H9 (cell line): ENCODE results near the gene FBXL19. TPM values are rescaled to one million over a fixed set of nuclear protein-coding genes. Genes with fewer than 3 reads are reported as not detected.

Experiments used
- DNase-seq: peaks from one replicate; pipeline ENCODE4 v3.0.0-alpha.2; 2017
- H2AFZ ChIP-seq: one replicate; pipeline ENCODE4 v1.6.1; 2013; ENCODE audit warnings: mild to moderate bottlenecking, low read length, control low read depth, moderate library complexity
- H2AK5ac ChIP-seq: 2 replicates; pipeline ENCODE4 v1.6.1; 2013; ENCODE audit warnings: low read length, control low read depth, mixed read lengths; ENCODE audit not compliant: insufficient read length
- H2BK120ac ChIP-seq: one replicate; pipeline ENCODE4 v1.6.1; 2013; ENCODE audit warnings: low read depth, mild to moderate bottlenecking, low read length, control low read depth, inconsistent platforms; ENCODE audit not compliant: poor library complexity, severe bottlenecking
- H2BK12ac ChIP-seq: 2 replicates; pipeline ENCODE4 v1.6.1; 2013; ENCODE audit warnings: low read length, control low read depth, mixed read lengths, low read depth; ENCODE audit not compliant: insufficient read length
- H2BK15ac ChIP-seq: 2 replicates; pipeline ENCODE4 v1.6.1; 2013; ENCODE audit warnings: low read depth, low read length, control low read depth
- H2BK20ac ChIP-seq: one replicate; pipeline ENCODE4 v1.6.1; 2013; ENCODE audit warnings: low read depth, mild to moderate bottlenecking, low read length, control low read depth, inconsistent platforms; ENCODE audit not compliant: poor library complexity, severe bottlenecking
- H2BK5ac ChIP-seq: 2 replicates; pipeline ENCODE4 v1.6.1; 2013; ENCODE audit warnings: low read length, control low read depth, mixed read lengths; ENCODE audit not compliant: insufficient read length
- H3K14ac ChIP-seq: 2 replicates; pipeline ENCODE4 v1.6.1; 2013; ENCODE audit warnings: low read length, control low read depth; ENCODE audit not compliant: insufficient read depth
- H3K18ac ChIP-seq: 2 replicates; pipeline ENCODE4 v1.6.1; 2013; ENCODE audit warnings: low read depth, mild to moderate bottlenecking, mixed read lengths, low read length, control low read depth; ENCODE audit not compliant: insufficient read length
- H3K23ac ChIP-seq: 2 replicates; pipeline ENCODE4 v1.6.1; 2013; ENCODE audit warnings: low read length, control low read depth, mixed read lengths, low read depth; ENCODE audit not compliant: insufficient read length
- H3K23me2 ChIP-seq: 2 replicates; pipeline ENCODE4 v1.6.1; 2013; ENCODE audit warnings: low read depth, mild to moderate bottlenecking, mixed read lengths, low read length, control low read depth; ENCODE audit not compliant: insufficient read length, poor library complexity, severe bottlenecking
- H3K27ac ChIP-seq: 2 replicates; pipeline ENCODE4 v1.5.1; 2013; ENCODE audit warnings: low read length, control low read depth, mixed read lengths, low read depth; ENCODE audit not compliant: insufficient read length
- H3K27me3 ChIP-seq: 2 replicates; pipeline ENCODE4 v1.6.1; 2013; ENCODE audit warnings: low read length, control low read depth, inconsistent platforms; ENCODE audit not compliant: insufficient read depth
- H3K4ac ChIP-seq: 2 replicates; pipeline ENCODE4 v1.6.1; 2013; ENCODE audit warnings: low read depth, mild to moderate bottlenecking, control low read depth, inconsistent platforms, low read length, moderate library complexity
- H3K4me1 ChIP-seq: 2 replicates; pipeline ENCODE4 v1.6.1; 2013; ENCODE audit warnings: low read length, control low read depth, inconsistent platforms; ENCODE audit not compliant: insufficient read depth
- H3K4me2 ChIP-seq: 2 replicates; pipeline ENCODE4 v1.6.1; 2013; ENCODE audit warnings: low read length, control low read depth, mixed read lengths; ENCODE audit not compliant: insufficient read length, insufficient read depth
- H3K56ac ChIP-seq: 2 replicates; pipeline ENCODE4 v1.6.1; 2013; ENCODE audit warnings: low read depth, mild to moderate bottlenecking, mixed read lengths, low read length, control low read depth; ENCODE audit not compliant: insufficient read length
- H3K79me1 ChIP-seq: 2 replicates; pipeline ENCODE4 v1.6.1; 2013; ENCODE audit warnings: low read depth, mild to moderate bottlenecking, moderate library complexity, low read length, control low read depth, inconsistent platforms; ENCODE audit not compliant: insufficient read depth, poor library complexity, severe bottlenecking
- H3K79me2 ChIP-seq: 2 replicates; pipeline ENCODE4 v1.6.1; 2013; ENCODE audit warnings: low read length, control low read depth, inconsistent platforms; ENCODE audit not compliant: insufficient read depth
- H3K9ac ChIP-seq: 2 replicates; pipeline ENCODE4 v1.6.1; 2013; ENCODE audit warnings: low read length, control low read depth, mixed read lengths; ENCODE audit not compliant: insufficient read length; ENCODE audit errors: extremely low read depth
- H3K9me3 ChIP-seq: one replicate; pipeline ENCODE4 v1.6.1; 2013; ENCODE audit warnings: low read depth, low read length, inconsistent platforms; ENCODE audit not compliant: control insufficient read depth
- H3T11ph ChIP-seq: one replicate; pipeline ENCODE4 v1.6.1; 2013; ENCODE audit warnings: mild to moderate bottlenecking, low read length, control low read depth, inconsistent platforms
- H4K20me1 ChIP-seq: one replicate; pipeline ENCODE4 v1.6.1; 2013; ENCODE audit not compliant: control insufficient read depth, insufficient read length, insufficient read depth
- H4K5ac ChIP-seq: 2 replicates; pipeline ENCODE4 v1.6.1; 2013; ENCODE audit warnings: low read depth, mild to moderate bottlenecking, mixed read lengths, low read length, control low read depth; ENCODE audit not compliant: insufficient read length
- H4K8ac ChIP-seq: replicated peaks from 2 replicates; pipeline ENCODE4 v1.6.1; 2013; ENCODE audit warnings: low read length, control low read depth, mixed read lengths, low read depth; ENCODE audit not compliant: insufficient read length
- H4K91ac ChIP-seq: 2 replicates; pipeline ENCODE4 v1.6.1; 2013; ENCODE audit warnings: low read depth, mild to moderate bottlenecking, moderate library complexity, mixed read lengths, low read length, control low read depth; ENCODE audit not compliant: insufficient read length
- H3K27ac Mint-ChIP-seq, 3 experiments: 2 replicates in 2 of 3; 3 replicates in 1 of 3; pipeline ENCODE4 v1.8.0; 2020 to 2021; ENCODE audit warnings: mixed read lengths in 3 of 3, mild to moderate bottlenecking in 1 of 3, moderate library complexity in 1 of 3
- H3K27me3 Mint-ChIP-seq: 2 replicates; pipeline ENCODE4 v1.8.0; 2021; ENCODE audit warnings: low read depth, mild to moderate bottlenecking, moderate library complexity, mixed read lengths
- H3K36me3 Mint-ChIP-seq, 3 experiments: 2 replicates in 2 of 3; 3 replicates in 1 of 3; pipeline ENCODE4 v1.8.0; 2020 to 2021; ENCODE audit warnings: low read depth in 3 of 3, mixed read lengths in 3 of 3; ENCODE audit not compliant: insufficient read depth in 1 of 3
- H3K4me1 Mint-ChIP-seq, 2 experiments: 2 replicates each; pipeline ENCODE4 v1.8.0; 2020; ENCODE audit warnings: mixed read lengths in 2 of 2
- H3K4me3 Mint-ChIP-seq, 2 experiments: 2 replicates in 1 of 2; 3 replicates in 1 of 2; pipeline ENCODE4 v1.8.0; 2020 to 2021; ENCODE audit warnings: mild to moderate bottlenecking in 2 of 2, mixed read lengths in 2 of 2, moderate library complexity in 1 of 2
- H3K9me3 Mint-ChIP-seq, 2 experiments: 2 replicates in 1 of 2; 3 replicates in 1 of 2; pipeline ENCODE4 v1.8.0; 2020; ENCODE audit warnings: mild to moderate bottlenecking in 2 of 2, mixed read lengths in 2 of 2, moderate library complexity in 1 of 2
- WGBS: extraction: QIAGEN DNeasy Blood & Tissue Kit; methylation state at CpG from one replicate; pipeline ENCODE4 v1.1.7; 2013; ENCODE audit warnings: missing lambda C conversion rate, low lambda C conversion rate, mixed read lengths; ENCODE audit not compliant: insufficient read length; ENCODE audit errors: extremely low coverage; 5-methylcytosine and 5-hydroxymethylcytosine counted together
- total RNA-seq: library from RNA; stranded (reverse); gene quantifications from 2 replicates; pipeline ENCODE4 v1.2.1, GENCODE V29; 2021
- TF ChIP-seq, protein P1 (sequence below): fragments of 200-600 bp; sonication (generic); conservative IDR thresholded peaks from 3 replicates; pipeline ENCODE4 v1.8.0; 2021; ENCODE audit warnings: antibody characterized with exemption, mild to moderate bottlenecking

FBXL19 gene
- total RNA-seq, 1 experiment from 2014 or later, result 66.8 TPM

GRCh38 chr16:30874821-30875717, 48.3 kb upstream of the FBXL19 start:
- peaks cover 13 to 18% of the 10 kb centered on the region in 2 experiments for H3K4me1 Mint-ChIP-seq
- H3K4me3 Mint-ChIP-seq, result peak overlapping the region; percentile 88 to 98
- Histone ChIP-seq H3K4me1 (no peaks in the 10 kb centered on the region), H2BK20ac (no peak overlapping the region), H3K4ac (peak overlapping the region; percentile 4; the same call in 1 of the 2 replicates), H4K91ac (no peak overlapping the region), H3K14ac (peak overlapping the region; percentile 94), H4K8ac (no peak overlapping the region), H3K9me3 (no peaks in the 10 kb centered on the region), H2BK120ac (peak overlapping the region; percentile 79), H3K23ac (no peak overlapping the region), H2BK5ac (no peak overlapping the region), H3K23me2 (peaks cover 15% of the 10 kb centered on the region), H2AK5ac (no peak overlapping the region), H2BK15ac (no peak overlapping the region), H2BK12ac (no peak overlapping the region), H3K27me3 (peaks cover 4% of the 10 kb centered on the region; the same call in 1 of the 2 replicates), H3K79me2 (no peaks in the 10 kb centered on the region), H3K27ac (no peak overlapping the region), H3K4me2 (peak overlapping the region; percentile 91), H3K79me1 (no peaks in the 10 kb centered on the region), H4K5ac (peak overlapping the region; percentile 27), H3K18ac (peak overlapping the region; percentile 96), H3T11ph (no peak overlapping the region), H4K20me1 (no peaks in the 10 kb centered on the region), H2AFZ (no peak overlapping the region), H3K9ac (peak overlapping the region; percentile 97), H3K56ac (no peak overlapping the region)
- peak overlapping the region; percentile 94 to 99 (median 98) for H3K27ac Mint-ChIP-seq
- no CpG with 5 or more reads among the region's 85 CpGs for WGBS
- peak; percentile 90 for DNase-seq
- peaks cover 2 to 12% (median 9%) of the 10 kb centered on the region in 3 experiments; a peak in 6 of 7 replicates for H3K36me3 Mint-ChIP-seq
- H3K27me3 Mint-ChIP-seq, result peaks cover 43% of the 10 kb centered on the region
- TF ChIP-seq, protein P1, sequence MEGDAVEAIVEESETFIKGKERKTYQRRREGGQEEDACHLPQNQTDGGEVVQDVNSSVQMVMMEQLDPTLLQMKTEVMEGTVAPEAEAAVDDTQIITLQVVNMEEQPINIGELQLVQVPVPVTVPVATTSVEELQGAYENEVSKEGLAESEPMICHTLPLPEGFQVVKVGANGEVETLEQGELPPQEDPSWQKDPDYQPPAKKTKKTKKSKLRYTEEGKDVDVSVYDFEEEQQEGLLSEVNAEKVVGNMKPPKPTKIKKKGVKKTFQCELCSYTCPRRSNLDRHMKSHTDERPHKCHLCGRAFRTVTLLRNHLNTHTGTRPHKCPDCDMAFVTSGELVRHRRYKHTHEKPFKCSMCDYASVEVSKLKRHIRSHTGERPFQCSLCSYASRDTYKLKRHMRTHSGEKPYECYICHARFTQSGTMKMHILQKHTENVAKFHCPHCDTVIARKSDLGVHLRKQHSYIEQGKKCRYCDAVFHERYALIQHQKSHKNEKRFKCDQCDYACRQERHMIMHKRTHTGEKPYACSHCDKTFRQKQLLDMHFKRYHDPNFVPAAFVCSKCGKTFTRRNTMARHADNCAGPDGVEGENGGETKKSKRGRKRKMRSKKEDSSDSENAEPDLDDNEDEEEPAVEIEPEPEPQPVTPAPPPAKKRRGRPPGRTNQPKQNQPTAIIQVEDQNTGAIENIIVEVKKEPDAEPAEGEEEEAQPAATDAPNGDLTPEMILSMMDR, result no peak
- H3K9me3 Mint-ChIP-seq, result no peaks in the 10 kb centered on the region; a peak in 1 of 5 replicates
